OCI-LY3 (cell line): Measurements from ENCODE around the gene SMC3.

ENCODE experiments used
- EZH2phosphoT487 ChIP-seq: fragments of 200-600 bp; shearing (Covaris generic); IDR thresholded peaks from 2 replicates; pipeline ENCODE4 v1.6.1; 2018; ENCODE audit warnings: antibody characterized with exemption, mixed run types, low read depth
- TF ChIP-seq, protein P1 (sequence below): fragments of 200-600, 300-600 bp; sonication (generic); IDR thresholded peaks from 2 replicates; pipeline ENCODE4 v1.5.1; 2014; ENCODE audit warnings: antibody characterized with exemption, low read length, low read depth

DNA sequence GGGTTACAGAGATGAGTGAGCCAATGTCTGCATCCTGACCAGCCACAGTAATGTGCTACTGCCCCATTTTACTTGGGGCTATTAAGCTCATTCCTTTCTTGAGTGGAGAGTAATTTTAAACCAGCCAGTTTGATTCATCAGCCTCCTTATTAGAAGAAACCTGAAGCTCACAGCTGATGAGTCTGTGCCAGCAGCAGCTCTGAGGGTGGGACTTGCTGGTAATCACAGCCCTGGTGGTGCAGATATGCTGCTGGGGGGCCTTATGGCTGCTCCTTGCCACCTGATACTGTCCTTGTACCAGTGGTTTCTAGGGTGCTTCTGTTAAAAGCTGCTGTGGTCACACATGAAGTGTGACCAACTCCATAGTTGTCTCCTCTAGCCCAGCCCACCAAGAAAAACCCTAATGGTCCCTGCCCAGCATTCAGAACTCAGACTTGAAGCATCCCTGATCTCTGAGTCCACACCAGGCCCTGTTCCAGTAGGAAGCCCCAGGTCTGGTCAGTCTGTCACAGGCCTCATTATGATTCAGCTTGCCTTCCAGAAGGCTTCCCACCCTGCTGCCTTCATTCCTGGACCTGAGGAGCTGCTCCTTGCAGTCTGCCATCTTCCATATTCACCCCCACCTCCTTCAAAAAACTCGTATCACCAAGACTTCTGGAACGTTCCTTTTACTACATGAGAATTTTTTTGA, 47.7 kb downstream of the SMC3 start:
- TF ChIP-seq, protein P1, sequence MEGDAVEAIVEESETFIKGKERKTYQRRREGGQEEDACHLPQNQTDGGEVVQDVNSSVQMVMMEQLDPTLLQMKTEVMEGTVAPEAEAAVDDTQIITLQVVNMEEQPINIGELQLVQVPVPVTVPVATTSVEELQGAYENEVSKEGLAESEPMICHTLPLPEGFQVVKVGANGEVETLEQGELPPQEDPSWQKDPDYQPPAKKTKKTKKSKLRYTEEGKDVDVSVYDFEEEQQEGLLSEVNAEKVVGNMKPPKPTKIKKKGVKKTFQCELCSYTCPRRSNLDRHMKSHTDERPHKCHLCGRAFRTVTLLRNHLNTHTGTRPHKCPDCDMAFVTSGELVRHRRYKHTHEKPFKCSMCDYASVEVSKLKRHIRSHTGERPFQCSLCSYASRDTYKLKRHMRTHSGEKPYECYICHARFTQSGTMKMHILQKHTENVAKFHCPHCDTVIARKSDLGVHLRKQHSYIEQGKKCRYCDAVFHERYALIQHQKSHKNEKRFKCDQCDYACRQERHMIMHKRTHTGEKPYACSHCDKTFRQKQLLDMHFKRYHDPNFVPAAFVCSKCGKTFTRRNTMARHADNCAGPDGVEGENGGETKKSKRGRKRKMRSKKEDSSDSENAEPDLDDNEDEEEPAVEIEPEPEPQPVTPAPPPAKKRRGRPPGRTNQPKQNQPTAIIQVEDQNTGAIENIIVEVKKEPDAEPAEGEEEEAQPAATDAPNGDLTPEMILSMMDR, result no peak
- TF ChIP-seq EZH2phosphoT487, result no peak
